Mesodermal cell (in vitro differentiated cells): ENCODE data around the gene ARHGAP26.
"Not testable (repeated sequence)": the region's sequence is repeated elsewhere in the genome, so short reads cannot be mapped to it uniquely, and the experiment has no call there.

Experiments
- H3K27ac ChIP-seq: 2 replicates; pipeline ENCODE4 v1.7.0; 2013; ENCODE audit warnings: mild to moderate bottlenecking, low read depth, low read length, moderate library complexity; ENCODE audit not compliant: severe bottlenecking
- H3K36me3 ChIP-seq: 2 replicates; pipeline ENCODE4 v1.7.1; 2013; ENCODE audit warnings: mild to moderate bottlenecking, low read length, moderate library complexity; ENCODE audit not compliant: control insufficient read depth, insufficient read depth
- H3K4me1 ChIP-seq: one replicate; pipeline ENCODE4 v1.7.1; 2013; ENCODE audit warnings: mild to moderate bottlenecking, low read length; ENCODE audit not compliant: insufficient read depth, control insufficient read depth, poor library complexity, severe bottlenecking
- H3K4me3 ChIP-seq: 2 replicates; pipeline ENCODE4 v1.7.0; 2013; ENCODE audit warnings: low read length, control low read depth, mild to moderate bottlenecking; ENCODE audit not compliant: insufficient read depth, poor library complexity, severe bottlenecking; ENCODE audit errors: extremely low read depth
- H3K9me3 ChIP-seq: 2 replicates; pipeline ENCODE4 v1.7.1; 2013; ENCODE audit warnings: mild to moderate bottlenecking, low read length, moderate library complexity; ENCODE audit not compliant: control insufficient read depth
- WGBS, 2 experiments: methylation state at CpG; one replicate each; pipeline ENCODE4 v1.1.5; 2013; ENCODE audit warnings: missing lambda C conversion rate in 2 of 2; ENCODE audit not compliant: insufficient coverage in 2 of 2; 5-methylcytosine and 5-hydroxymethylcytosine counted together

ARHGAP26 gene

GRCh38 chr5:143196601-143197259 lies 426.6 kb downstream of the ARHGAP26 start:
- no peak overlapping the region for H3K4me3 ChIP-seq

GRCh38 chr5:143197260-143197656 lies 427.1 kb downstream of the ARHGAP26 start:
- H3K27ac ChIP-seq: no peak overlapping the region

More at GRCh38 chr5:143196601-143197259, 426.6 kb downstream of the ARHGAP26 start:
- Histone ChIP-seq H3K36me3 (no peaks in the 10 kb centered on the region), H3K27ac (no peak overlapping the region), H3K9me3 (peaks cover 11% of the 10 kb centered on the region), H3K4me1 (no peaks in the 10 kb centered on the region)
- WGBS, 2 experiments: 90 to 100% methylated on average over 3 of the region's 3 CpGs

GRCh38 chr5:143198332-143198731 lies 428.2 kb downstream of the ARHGAP26 start:
- Histone ChIP-seq H3K36me3 (no peaks in the 10 kb centered on the region), H3K9me3 (peaks cover 11% of the 10 kb centered on the region), H3K27ac (no peak overlapping the region), H3K4me1 (no peaks in the 10 kb centered on the region), H3K4me3 (no peak overlapping the region)
- 82 to 100% methylated on average over 1 to 2 of the region's 4 CpGs for WGBS, 2 experiments

More at GRCh38 chr5:143197260-143197656, 427.1 kb downstream of the ARHGAP26 start:
- Histone ChIP-seq H3K4me3 (no peak overlapping the region), H3K36me3 (no peaks in the 10 kb centered on the region), H3K4me1 (no peaks in the 10 kb centered on the region), H3K9me3 (peaks cover 11% of the 10 kb centered on the region)

GRCh38 chr5:143199161-143199560 lies 429.0 kb downstream of the ARHGAP26 start:
- H3K4me3 ChIP-seq: no peak overlapping the region
- 92 to 94% methylated on average over 1 of the region's 1 CpG for WGBS, 2 experiments
- no peaks in the 10 kb centered on the region for H3K36me3 ChIP-seq
- H3K27ac ChIP-seq: no peak overlapping the region
- peaks cover 11% of the 10 kb centered on the region for H3K9me3 ChIP-seq
- H3K4me1 ChIP-seq: no peaks in the 10 kb centered on the region

- 75 to 94% methylated on average over 2 of the region's 2 CpGs for WGBS, 2 experiments
- no peaks in the 10 kb centered on the region for H3K4me1 ChIP-seq
- peaks cover 11% of the 10 kb centered on the region for H3K9me3 ChIP-seq
- no peak overlapping the region for H3K27ac ChIP-seq
- no peaks in the 10 kb centered on the region for H3K36me3 ChIP-seq
- H3K4me3 ChIP-seq: no peak overlapping the region
Observed at GRCh38 chr5:143199843-143200242, 429.7 kb downstream of the ARHGAP26 start.

- no peak overlapping the region for H3K4me3 ChIP-seq
- peaks cover 11% of the 10 kb centered on the region for H3K9me3 ChIP-seq
- peaks cover 3% of the 10 kb centered on the region for H3K4me1 ChIP-seq
- WGBS, 2 experiments: 100% methylated on average over 1 of the region's 1 CpG
- no peaks in the 10 kb centered on the region for H3K36me3 ChIP-seq
- H3K27ac ChIP-seq: no peak overlapping the region
Observed at GRCh38 chr5:143200781-143201398, 430.7 kb downstream of the ARHGAP26 start.

GRCh38 chr5:143201589-143201988 lies 431.4 kb downstream of the ARHGAP26 start:
- 80% methylated on average over 1 of the region's 3 CpGs; no CpG with 5 or more reads in 1 of the 2 experiments for WGBS, 2 experiments
- Histone ChIP-seq H3K9me3 (peaks cover 11% of the 10 kb centered on the region), H3K4me1 (peaks cover 10% of the 10 kb centered on the region), H3K27ac (no peak overlapping the region), H3K36me3 (no peaks in the 10 kb centered on the region), H3K4me3 (no peak overlapping the region)

GRCh38 chr5:143203301-143203956 lies 433.3 kb downstream of the ARHGAP26 start:
- peaks cover 15% of the 10 kb centered on the region for H3K4me1 ChIP-seq
- WGBS, 2 experiments: 83% methylated on average over 1 of the region's 4 CpGs; no CpG with 5 or more reads in 1 of the 2 experiments
- not testable (repeated sequence) for H3K27ac ChIP-seq, H3K36me3 ChIP-seq, H3K9me3 ChIP-seq, H3K4me3 ChIP-seq

GRCh38 chr5:143204474-143205246 lies 434.5 kb downstream of the ARHGAP26 start:
- H3K4me1 ChIP-seq: peaks cover 15% of the 10 kb centered on the region
- no peak overlapping the region for H3K4me3 ChIP-seq
- H3K9me3 ChIP-seq: no peaks in the 10 kb centered on the region
- no peaks in the 10 kb centered on the region for H3K36me3 ChIP-seq
- H3K27ac ChIP-seq: no peak overlapping the region
- WGBS, 2 experiments: 81 to 100% methylated on average over 3 of the region's 7 CpGs

- 100% methylated on average over 1 of the region's 3 CpGs for WGBS, 2 experiments
- Histone ChIP-seq H3K4me1 (peaks cover 15% of the 10 kb centered on the region), H3K36me3 (no peaks in the 10 kb centered on the region), H3K9me3 (no peaks in the 10 kb centered on the region), H3K27ac (no peak overlapping the region), H3K4me3 (no peak overlapping the region)
Observed at GRCh38 chr5:143205386-143205785, 435.2 kb downstream of the ARHGAP26 start.
